ENCODE results near the gene SEMA4G.

Gene SEMA4G

GRCh38 chr10:101006593-101007098 is 37.3 kb downstream of the SEMA4G start (continued):
- TF ChIP-seq ZNF155 (tag by site-specific recombination; IDR thresholded peaks at IDR 0.05) = no peak
- 0 out of 2 replicates have a peak, but pooled peaks have one; percentile 15 for TF ChIP-seq ZBTB6 (tag by site-specific recombination; IDR thresholded peaks at IDR 0.05)
- no peak for TF ChIP-seq TRIM28 (IDR thresholded peaks at IDR 0.05; ENCODE audit: borderline replicate concordance, low read length)
- TF ChIP-seq ZBTB7A (tag by site-specific recombination; IDR thresholded peaks at IDR 0.05; ENCODE audit: low read depth) = no peak
- TF ChIP-seq ZNF211 (tag by site-specific recombination; IDR thresholded peaks at IDR 0.05; ENCODE audit: low read depth) = no peak
- no peak for TF ChIP-seq ZNF138 (tag by site-specific recombination; IDR thresholded peaks at IDR 0.05; ENCODE audit: borderline replicate concordance)

GRCh38 chr10:101007099-101007711 is 37.9 kb downstream of the SEMA4G start:
- Histone ChIP-seq H3K9me3 (ENCODE audit: control insufficient read depth, insufficient read depth, low read depth, low read length) (no peaks in the 10 kb centered on the region), H3K27ac (ENCODE audit: extremely low read depth, low read depth, low read length) (peak overlapping the region; percentile 58; the same call in 1 of the 2 replicates), H3K4me3 (ENCODE audit: low read depth, low read length) (no peak overlapping the region), H3K36me3 (ENCODE audit: control insufficient read depth in 2 of 2, insufficient read depth in 1 of 2, low read length in 2 of 2) (peaks cover 8 to 55% of the 10 kb centered on the region in 2 experiments; a peak in 2 of 3 replicates), H3K4me1 (ENCODE audit: control insufficient read depth, insufficient read depth, low read length) (0 out of 2 replicates have a peak, but pooled peaks cover 2% of the 10 kb centered on the region)
- POLR2A ChIA-PET = interaction anchor here (1.1 to 3.0 kb wide), 2 partner anchors 10 kb away, joined by 3 to 9 read pairs; no protein-coding TSS in a partner anchor
- CTCF ChIA-PET = interaction anchor here (0.7 to 2.4 kb wide), 7 partner anchors 9 to 89 kb away, joined by 3 to 15 read pairs (median 5); no protein-coding TSS in a partner anchor
- TF ChIP-seq ZFHX2 (tag by site-specific recombination; conservative IDR thresholded peaks at IDR 0.05) = 0 out of 2 replicates have a peak, but pooled peaks have one; percentile 12
- TF ChIP-seq ZSCAN18 (tag by site-specific recombination; IDR thresholded peaks at IDR 0.05) = no peak
- peak; percentile 81 for TF ChIP-seq ZNF335 (tag by site-specific recombination; conservative IDR thresholded peaks at IDR 0.05)

GRCh38 chr10:101007915-101008822 is 38.9 kb downstream of the SEMA4G start:
- Histone ChIP-seq H3K4me3 (ENCODE audit: low read depth, low read length) (no peak overlapping the region), H3K36me3 (ENCODE audit: control insufficient read depth in 2 of 2, insufficient read depth in 1 of 2, low read length in 2 of 2) (peaks cover 8 to 45% of the 10 kb centered on the region in 2 experiments; a peak in 2 of 3 replicates), H3K4me1 (ENCODE audit: control insufficient read depth, insufficient read depth, low read length) (0 out of 2 replicates have a peak, but pooled peaks cover 3% of the 10 kb centered on the region), H3K9me3 (ENCODE audit: control insufficient read depth, insufficient read depth, low read depth, low read length) (no peaks in the 10 kb centered on the region), H3K27ac (ENCODE audit: extremely low read depth, low read depth, low read length) (no peak overlapping the region)
- POLR2A ChIA-PET = interaction anchor here (1.0 to 3.0 kb wide), 2 partner anchors 10 to 11 kb away, joined by 3 to 9 read pairs; no protein-coding TSS in a partner anchor
- CTCF ChIA-PET = interaction anchor here (0.7 to 4.8 kb wide), 7 partner anchors 10 to 88 kb away, joined by 3 to 64 read pairs (median 5); partner anchors contain the start of gene LZTS2
- TF ChIP-seq EGR2 (tag by site-specific recombination; IDR thresholded peaks at IDR 0.05; ENCODE audit: low read depth) (peak; percentile 93), ZFHX2 (tag by site-specific recombination; conservative IDR thresholded peaks at IDR 0.05) (peak; percentile 88), SP2 (tag by site-specific recombination; IDR thresholded peaks at IDR 0.05) (peak; percentile 6; the same call in 1 of the 2 replicates), ZNF544 (tag by site-specific recombination; IDR thresholded peaks at IDR 0.05) (no peak), PATZ1 (tag by site-specific recombination; IDR thresholded peaks at IDR 0.05) (peak; percentile 53), ZNF239 (tag by site-specific recombination; IDR thresholded peaks at IDR 0.05) (no peak), ZNF600 (tag by site-specific recombination; IDR thresholded peaks at IDR 0.05) (0 out of 2 replicates have a peak, but pooled peaks have one; percentile 34), PRDM1 (tag by site-specific recombination; IDR thresholded peaks at IDR 0.05) (peak; percentile 72), ZNF449 (tag by site-specific recombination; IDR thresholded peaks at IDR 0.05) (peak; percentile 83), REST (tag by site-specific recombination; IDR thresholded peaks at IDR 0.05) (no peak)

All from HEK293 (cell line).